ENCODE measurements around the gene SEC61B. TPM values are rescaled to one million over a fixed set of nuclear protein-coding genes. Genes with fewer than 3 reads are reported as not detected.
A peak's percentile ranks its signal among the peaks of the same experiment; 100 is the strongest.

SEC61B gene
- total RNA-seq: 80.8 TPM

DNA sequence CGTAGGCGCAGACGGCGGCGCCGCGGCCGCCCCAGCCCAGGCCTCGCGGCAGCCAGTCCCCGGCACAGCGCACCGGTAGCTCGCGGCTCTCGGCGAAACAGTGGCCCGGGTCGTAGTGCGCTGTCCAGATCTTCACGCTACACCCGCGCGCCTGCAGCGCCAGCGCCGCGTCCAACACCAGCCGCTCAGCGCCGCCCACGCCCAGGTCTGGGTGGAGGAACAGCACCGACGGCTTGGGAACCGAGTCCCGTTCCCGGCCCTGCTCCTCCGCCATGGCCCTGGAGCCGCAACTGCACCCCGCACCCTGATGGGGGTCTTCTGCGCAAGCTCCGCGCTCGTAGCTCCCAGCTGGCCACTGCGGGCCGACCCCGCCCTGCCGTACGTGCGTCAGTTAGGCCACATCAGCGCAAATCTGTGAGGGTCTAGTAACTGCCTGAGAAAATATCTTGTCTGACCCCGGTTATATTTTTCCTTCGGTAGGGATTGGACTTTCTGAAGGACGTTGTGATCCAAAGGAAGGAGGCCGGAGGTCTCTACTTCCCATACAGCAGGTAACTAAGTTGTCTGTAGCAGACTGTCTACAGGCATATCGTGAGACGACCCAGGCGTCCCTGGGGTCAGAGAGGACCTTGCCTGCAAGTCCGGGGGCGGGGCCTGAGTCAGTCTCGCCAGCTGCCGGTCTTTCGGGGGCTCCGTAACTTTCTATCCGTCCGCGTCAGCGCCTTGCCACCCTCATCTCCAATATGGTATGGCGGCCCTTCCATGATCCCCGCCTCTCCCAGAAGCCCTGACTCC lies at the start of gene SEC61B, which contains the start of gene ALG2:
SEC61B (plus strand) TSS at position 662 of the 795 bp plus-strand sequence; CDS start at position 744, 82 bp downstream.
ALG2 (minus strand) TSS at position 322 of the 795 bp plus-strand sequence; CDS start at position 274, 48 bp downstream.
- Histone ChIP-seq H3K9me3 (no peaks in the 10 kb centered on the region), H3K4me1 (peaks cover 75% of the 10 kb centered on the region), H3K36me3 (peaks cover 0 to 13% of the 10 kb centered on the region in 2 donors), H3K27ac (peak within 1 kb of the TSS; percentile 93), H3K4me3 (peak within 1 kb of the TSS; percentile 82 to 85), H3K27me3 (no peaks in the 10 kb centered on the region)
- TF ChIP-seq POLR2A (IDR thresholded peaks at IDR 0.05) (peak in 1 of 2 donors; percentile 71), POLR2AphosphoS5 (IDR thresholded peaks at IDR 0.05; ENCODE audit: insufficient read depth in 1 of 2, low read depth in 1 of 2) (peak; percentile 97 to 98)
- TF ChIP-seq, protein P1, sequence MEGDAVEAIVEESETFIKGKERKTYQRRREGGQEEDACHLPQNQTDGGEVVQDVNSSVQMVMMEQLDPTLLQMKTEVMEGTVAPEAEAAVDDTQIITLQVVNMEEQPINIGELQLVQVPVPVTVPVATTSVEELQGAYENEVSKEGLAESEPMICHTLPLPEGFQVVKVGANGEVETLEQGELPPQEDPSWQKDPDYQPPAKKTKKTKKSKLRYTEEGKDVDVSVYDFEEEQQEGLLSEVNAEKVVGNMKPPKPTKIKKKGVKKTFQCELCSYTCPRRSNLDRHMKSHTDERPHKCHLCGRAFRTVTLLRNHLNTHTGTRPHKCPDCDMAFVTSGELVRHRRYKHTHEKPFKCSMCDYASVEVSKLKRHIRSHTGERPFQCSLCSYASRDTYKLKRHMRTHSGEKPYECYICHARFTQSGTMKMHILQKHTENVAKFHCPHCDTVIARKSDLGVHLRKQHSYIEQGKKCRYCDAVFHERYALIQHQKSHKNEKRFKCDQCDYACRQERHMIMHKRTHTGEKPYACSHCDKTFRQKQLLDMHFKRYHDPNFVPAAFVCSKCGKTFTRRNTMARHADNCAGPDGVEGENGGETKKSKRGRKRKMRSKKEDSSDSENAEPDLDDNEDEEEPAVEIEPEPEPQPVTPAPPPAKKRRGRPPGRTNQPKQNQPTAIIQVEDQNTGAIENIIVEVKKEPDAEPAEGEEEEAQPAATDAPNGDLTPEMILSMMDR (IDR thresholded peaks at IDR 0.05): no peak
- DNase-seq (ENCODE audit: extremely low spot score in 2 of 2): peak in 1 of 2 donors; percentile 96
- intact Hi-C loops (cut with DNase I): loop anchor here (5.0 to 10.0 kb wide), 2 partner anchors 603 to 1715 kb away; partner anchors contain the start of gene NR4A3

DNA sequence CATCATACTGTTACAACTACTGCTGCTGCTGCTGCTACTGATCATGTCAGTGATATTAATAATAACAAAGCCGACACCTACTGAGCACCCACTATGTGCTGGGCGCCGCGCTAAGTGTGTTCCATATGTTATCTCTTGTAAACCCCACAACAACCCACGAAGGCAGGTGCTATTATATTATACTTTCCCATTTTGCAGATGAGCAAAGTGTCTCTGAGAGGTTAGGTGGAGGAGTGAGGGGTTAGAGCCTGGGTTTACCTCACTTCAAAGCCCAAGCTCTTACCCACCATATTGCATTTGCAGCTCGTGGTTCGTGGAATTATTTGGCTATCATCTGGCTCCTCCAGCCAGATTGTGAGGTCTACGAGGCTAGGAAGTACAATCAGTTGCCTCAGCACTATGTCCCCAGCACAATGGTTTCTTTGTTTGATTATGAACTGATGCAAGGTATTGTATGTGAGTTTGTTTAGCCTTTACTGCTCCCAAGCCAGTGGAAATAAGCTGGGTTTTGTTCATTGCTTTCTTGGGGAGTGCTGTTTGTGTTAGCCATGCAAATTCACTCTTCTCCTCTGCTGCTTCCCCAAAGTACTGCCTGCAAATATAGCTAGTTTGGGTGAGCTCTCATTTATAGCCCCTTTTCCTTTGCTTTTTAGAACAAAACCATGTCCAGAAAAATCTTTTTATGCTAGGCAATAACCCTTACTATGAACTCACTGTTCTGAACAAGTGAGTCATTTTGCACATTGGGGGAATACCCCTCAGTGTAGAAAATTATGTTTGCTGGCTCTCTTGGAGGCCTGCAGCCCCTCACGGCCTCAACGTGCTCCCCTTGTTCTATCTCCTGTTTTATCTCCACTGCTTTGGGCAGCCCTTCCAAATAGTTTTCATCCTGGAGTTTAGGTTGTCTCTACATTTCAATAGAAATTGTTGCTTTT lies 48.2 kb upstream of the SEC61B start:
- TF ChIP-seq, protein P1 (IDR thresholded peaks at IDR 0.05): no peak
- TF ChIP-seq POLR2A (IDR thresholded peaks at IDR 0.05) (no peak), POLR2AphosphoS5 (IDR thresholded peaks at IDR 0.05; ENCODE audit: insufficient read depth in 1 of 2, low read depth in 1 of 2) (no peak)
- no peak overlapping the region for H3K27ac ChIP-seq

DNA sequence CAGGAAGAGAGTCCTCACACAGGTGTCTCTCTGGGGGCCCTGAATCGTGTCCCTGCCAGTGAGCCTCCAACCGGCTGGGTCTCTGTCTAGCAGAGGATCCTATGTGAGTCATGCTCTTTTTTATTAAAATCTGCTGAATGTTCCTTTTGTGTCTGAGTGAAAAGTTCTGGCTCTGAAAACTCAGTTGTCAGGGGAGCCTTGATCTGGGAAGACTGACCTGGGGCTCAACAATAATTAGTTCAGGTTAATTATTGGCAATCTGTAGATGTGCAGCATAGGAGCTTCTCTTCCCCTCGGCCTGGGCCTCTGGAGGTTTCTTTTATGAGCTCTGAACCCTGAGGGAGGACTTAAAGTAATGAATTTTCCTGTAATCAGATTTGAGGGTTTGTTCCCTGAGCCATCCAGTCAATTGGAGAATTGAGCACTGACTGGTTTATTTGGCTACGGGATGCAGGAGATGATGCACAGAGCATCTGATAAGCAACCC lies 45.5 kb upstream of the SEC61B start:
- Histone ChIP-seq H3K27ac (no peak overlapping the region), H3K4me1 (no peaks in the 10 kb centered on the region), H3K4me3 (no peak overlapping the region), H3K36me3 (no peaks in the 10 kb centered on the region), H3K27me3 (no peaks in the 10 kb centered on the region), H3K9me3 (no peaks in the 10 kb centered on the region)
- intact Hi-C loops (cut with DNase I): no loop called here
- TF ChIP-seq, protein P1 (IDR thresholded peaks at IDR 0.05): no peak
- no peak for TF ChIP-seq POLR2A (IDR thresholded peaks at IDR 0.05)
- no peak for DNase-seq (ENCODE audit: extremely low spot score in 2 of 2)

More for the DNA sequence above, 48.2 kb upstream of the SEC61B start:
- no peaks in the 10 kb centered on the region for H3K27me3 ChIP-seq
- H3K9me3 ChIP-seq: no peaks in the 10 kb centered on the region
- no peaks in the 10 kb centered on the region for H3K4me1 ChIP-seq
- intact Hi-C loops (cut with DNase I): no loop called here
- no peak overlapping the region for H3K4me3 ChIP-seq
- no peaks in the 10 kb centered on the region for H3K36me3 ChIP-seq
- DNase-seq (ENCODE audit: extremely low spot score in 2 of 2): no peak

DNA sequence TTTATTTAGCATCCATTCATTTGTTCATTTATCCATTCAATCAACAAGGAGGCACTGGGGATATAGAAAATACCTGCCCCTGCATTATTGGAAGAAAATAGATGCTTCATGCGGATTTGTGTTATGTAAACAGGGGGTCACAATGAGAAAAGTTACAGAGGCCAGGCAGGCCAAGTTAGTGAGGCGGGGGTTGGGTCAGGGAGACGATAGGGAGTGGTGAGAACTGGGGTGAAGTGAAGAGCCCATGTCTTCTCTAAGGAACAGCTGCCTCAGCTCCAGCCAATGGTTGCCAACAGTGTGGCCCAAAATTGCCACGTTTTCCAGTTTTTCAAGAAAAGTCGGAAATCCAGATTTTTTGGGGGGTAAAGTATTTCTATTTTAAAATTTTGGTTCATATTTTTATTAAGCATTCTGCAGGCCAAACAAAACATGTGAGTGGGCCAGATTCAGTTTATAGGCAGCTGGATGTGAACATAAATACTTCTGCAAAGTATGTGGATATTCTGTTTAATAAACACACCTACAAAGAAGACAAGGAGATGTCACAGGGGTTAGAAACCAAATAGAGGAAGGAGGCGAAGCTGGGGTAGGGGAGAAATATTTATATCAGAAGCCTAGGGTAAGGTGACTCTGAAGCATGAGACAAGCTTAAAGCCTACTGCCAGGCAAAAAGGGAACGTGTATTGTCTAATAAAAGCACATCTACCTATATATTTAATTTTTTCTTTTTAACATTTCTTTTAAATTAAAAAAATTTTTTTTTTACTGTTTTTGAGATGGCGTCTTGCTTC lies 44.3 kb upstream of the SEC61B start:
- Histone ChIP-seq H3K27ac (no peak overlapping the region), H3K9me3 (no peaks in the 10 kb centered on the region), H3K36me3 (no peaks in the 10 kb centered on the region), H3K4me3 (no peak overlapping the region), H3K4me1 (no peaks in the 10 kb centered on the region), H3K27me3 (no peaks in the 10 kb centered on the region)
- DNase-seq (ENCODE audit: extremely low spot score in 2 of 2): no peak
- intact Hi-C loops (cut with DNase I): no loop called here
- TF ChIP-seq, protein P1 (IDR thresholded peaks at IDR 0.05): no peak
- TF ChIP-seq POLR2A (IDR thresholded peaks at IDR 0.05) (no peak), POLR2AphosphoS5 (IDR thresholded peaks at IDR 0.05; ENCODE audit: insufficient read depth in 1 of 2, low read depth in 1 of 2) (no peak)
